GM18868 (cell line): ENCODE measurements around the gene TSPAN18.

Experiments
- ATAC-seq: cut with Tn5 transposase; IDR thresholded peaks from one replicate; pipeline ENCODE4 v1.9.1; 2021; ENCODE audit warnings: mild to moderate bottlenecking, moderate library complexity; ENCODE audit not compliant: unreplicated experiment

The TSPAN18 gene

DNA sequence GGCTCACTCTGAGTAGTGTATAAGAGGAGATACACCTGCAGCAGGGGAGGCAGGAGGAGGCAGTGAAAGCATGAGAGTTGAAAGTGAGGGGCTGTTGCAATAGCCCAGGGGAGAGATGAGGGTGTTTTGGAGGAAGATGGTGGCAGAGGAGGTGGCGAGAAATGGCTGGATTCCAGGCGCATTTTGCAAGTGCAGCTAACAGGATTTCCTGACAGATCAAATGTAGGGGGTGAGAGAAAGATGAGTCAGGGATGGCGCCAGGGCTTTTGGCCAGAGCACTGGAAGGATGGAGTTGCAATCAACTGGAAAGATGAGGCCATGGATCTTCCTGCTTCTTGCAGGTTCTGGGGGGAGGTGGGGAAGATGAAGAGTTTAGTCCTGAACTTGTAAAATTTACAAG, 16.8 kb upstream of the TSPAN18 start:
- no peak for ATAC-seq

GRCh38 chr11:44711113-44711786, 15.5 kb upstream of the TSPAN18 start:
- no peak for ATAC-seq

DNA sequence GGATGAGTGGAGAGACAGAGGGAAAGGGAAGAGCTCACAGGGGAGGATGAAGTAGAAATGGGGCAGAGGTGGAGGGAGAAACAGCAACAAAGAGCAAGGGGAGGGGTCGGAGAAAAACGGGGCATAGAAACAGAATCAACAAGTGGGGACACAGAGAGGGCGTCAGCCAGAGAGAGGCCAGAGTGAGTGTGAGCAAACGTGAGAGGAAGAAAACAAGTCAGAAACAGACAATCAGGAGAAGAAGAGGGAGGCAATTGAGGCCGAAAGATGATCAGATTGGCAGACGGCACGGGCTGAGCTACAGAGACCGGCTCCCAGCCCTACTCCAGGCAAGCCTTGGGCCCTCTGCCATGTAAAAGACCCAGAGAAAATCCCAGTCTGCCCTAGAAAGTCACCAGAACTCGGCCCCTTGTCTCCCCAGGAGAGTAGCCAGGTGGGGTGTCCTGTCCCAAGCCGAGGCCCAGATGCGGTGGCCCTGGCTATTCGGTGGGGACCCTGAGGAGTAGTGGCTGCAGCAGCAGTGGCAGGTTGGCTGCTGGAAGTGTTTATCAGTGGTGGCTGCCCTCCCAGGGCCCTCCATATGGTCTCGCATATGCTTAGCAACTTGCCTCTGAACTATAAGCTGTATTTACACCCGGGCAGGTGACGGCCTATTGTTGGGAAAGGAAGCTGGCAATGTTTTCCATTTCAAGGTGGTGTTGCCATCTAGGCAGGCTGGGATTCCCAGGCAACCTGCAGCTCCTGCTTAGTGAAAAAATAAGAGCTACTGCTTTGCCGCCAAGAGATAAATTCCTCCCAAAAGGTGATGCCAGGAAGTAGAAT, 14.8 kb upstream of the TSPAN18 start:
- ATAC-seq = no peak

DNA sequence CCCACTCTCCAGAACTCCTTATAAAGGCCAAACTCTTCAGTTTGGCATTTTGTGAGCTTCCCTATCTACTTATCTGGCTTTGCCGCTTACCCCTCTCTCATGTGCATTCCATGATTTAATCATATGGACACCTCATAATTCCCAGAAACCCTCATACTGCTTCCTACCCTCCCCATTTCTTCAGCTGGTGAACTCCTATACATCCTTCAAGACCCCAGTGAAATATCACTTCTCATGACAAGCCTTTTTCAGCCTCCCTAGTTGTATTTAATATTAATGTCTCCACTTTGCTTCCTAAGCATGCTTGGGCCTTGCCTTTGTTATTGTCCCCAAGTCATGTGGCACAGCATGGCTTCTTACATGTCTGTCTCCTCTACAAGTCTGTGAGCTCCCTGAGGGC, 13.7 kb upstream of the TSPAN18 start:
- no peak for ATAC-seq

DNA sequence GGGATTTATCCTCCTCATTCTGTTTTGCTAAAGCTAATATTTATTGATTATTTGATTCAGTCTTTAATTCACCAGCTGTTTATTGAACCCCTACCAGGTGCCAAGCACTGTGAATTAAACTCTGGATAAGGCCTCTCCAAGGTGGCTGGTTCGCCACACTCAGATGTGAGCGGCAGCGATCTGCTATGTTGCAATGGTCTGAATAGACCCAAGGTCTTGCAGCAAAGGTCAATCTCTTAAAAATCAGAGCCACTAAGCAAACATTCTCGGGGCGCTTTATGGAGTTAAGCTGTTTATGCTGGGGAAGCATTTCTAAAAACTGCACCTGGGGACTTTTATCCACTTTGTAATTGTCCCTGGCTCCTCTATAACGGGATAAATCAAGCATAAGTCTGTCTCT, 10.5 kb upstream of the TSPAN18 start:
- ATAC-seq = no peak

GRCh38 chr11:44718057-44718456, 8.7 kb upstream of the TSPAN18 start:
- no peak for ATAC-seq

- no peak for ATAC-seq
Measured at GRCh38 chr11:44718612-44719390, 8.0 kb upstream of the TSPAN18 start.

DNA sequence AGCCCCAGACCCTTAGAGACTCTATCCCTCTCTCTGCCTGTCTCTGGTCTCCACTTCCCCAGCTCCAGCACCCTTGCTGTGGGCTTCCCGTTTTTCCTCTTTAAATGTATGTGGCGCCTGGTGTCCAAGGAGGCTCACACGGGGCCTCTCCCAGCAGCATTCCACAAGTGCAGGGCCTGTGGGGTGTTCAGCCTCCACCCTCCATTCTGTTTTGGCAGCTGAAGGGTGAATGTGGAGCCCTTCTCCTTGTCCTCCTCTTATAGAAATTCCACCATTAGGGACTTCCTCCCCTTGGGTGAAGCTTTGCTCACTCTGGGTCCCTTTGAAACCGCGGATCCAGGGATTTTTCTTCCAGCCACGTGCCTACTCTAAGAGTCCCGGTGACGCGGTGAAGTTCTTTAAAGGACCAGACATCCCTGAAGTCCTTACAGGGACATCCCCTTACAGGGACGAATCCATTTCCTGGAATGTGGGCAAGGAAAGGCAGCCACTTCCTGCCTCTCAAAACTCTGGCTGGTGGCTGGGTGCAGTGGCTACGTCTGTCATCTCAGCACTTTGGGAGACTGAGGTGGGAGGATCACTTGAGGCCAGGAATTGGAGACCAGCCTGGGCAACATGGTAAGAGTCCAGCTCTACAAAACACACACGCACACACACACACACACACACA, 1.6 kb upstream of the TSPAN18 start:
- no peak for ATAC-seq

DNA sequence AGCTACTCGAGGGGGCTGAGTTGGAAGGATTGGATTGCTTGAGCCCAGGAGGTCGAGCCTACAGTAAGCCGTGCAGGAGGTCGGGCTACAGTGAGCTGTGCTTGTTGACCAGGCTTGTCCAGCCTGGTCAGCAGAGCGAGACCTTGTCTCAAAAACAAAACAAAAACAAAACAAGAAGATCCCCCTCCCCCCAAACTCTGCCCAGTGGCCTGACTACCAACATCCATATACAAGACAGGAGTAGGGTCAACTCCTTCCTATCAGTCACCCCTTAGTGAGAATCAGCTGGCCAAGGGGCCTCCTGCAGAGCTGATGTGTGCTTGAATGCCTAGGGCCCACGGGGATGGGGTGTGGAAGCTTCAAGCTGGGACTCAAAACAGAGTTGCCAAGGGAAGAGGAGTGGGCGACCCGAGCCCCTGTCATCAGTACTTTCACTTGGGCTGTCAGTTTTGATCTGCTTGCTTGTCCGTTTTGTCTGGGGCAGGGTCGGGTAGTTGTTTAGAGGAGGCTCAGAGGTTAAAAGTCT, 942 bp upstream of the TSPAN18 start:
- no peak for ATAC-seq

GRCh38 chr11:44727114-44727372, 281 bp downstream of the TSPAN18 start:
- ATAC-seq = no peak

DNA sequence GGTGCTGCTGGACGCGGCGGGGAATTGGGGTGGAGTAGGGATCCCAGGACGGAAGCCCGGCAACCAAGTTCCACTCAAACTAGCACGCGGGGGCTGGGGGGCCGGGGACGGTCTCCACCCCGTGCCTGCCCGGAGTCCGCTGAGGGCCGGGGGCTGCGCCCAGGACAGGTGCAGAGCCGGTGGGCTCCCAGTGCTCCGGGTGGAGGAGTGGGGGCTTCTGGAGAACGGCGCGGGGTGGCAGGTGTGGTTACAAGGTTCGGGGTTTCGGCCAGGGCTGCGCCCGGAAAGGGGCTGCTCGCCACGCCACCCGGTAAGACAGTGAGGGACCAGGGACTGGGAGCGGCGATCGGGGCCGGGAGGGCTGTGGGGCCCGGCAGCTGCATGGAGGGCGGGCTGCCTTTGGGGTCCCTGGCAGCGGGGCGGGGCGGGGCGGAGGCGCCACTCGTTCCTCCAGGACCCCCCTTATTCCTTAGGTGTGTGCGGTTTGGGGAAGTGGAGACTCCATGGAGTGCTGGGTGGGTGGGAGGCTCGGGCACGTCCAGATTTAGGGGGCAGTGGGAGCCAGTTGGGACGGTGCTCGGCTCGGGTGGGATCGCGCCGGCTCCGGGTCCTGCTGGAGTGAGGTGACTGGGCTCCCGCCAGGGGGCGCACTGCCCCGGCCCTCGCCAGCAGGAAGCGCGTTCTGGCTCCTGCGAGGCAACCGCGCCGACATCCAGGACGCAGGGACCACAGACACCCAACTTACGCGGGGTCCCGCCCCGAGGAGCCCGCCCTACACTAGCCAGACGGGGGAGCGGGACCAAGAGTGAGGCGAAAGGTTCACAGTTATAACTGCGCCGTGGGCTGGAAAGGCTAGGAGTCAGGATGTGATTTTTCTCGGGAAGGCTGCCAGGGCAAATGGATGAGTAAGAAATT, 868 bp downstream of the TSPAN18 start:
- ATAC-seq = peak; percentile 59

DNA sequence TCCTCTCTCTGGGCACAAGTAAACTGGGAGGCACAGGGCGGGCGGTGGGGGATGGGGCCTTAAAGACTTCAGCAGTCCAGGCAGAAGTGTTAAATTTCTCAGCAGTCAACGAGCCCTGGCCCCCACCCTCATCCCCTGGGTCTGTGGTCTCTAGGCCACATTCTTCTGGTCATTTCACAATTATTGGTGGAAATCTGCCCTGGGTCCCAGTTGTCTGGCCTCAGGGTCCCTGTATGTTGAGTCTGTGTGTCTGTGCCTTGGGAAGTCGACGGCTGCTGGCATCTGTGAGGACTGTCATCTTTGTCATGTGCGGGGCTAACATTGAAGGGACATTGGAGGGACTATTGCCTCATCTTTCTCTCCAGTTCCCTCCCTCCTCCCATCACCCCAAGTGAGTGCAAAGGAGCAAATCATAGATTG, 1.7 kb downstream of the TSPAN18 start:
- ATAC-seq = no peak

- no peak for ATAC-seq
Measured at GRCh38 chr11:44729063-44729462, 2.3 kb downstream of the TSPAN18 start.

DNA sequence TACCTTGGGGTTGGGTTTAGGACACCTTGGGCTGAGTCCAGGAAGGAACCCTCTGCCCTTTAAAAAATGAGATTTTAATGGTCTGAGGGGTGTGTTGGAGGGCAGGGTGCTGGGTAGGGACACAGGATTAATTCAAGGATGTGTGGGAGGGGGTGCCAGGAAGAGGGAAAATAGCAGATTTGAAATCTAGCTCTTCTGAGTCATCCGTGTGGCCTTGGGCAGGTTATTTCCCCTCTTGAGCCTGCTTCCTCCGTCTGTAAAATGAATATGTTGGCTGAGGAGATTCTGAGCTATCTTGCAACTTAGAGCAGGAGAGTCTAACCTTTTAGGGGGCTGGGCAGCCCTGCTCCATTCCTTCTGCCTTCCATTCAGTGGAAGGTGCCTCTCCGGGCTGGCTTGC, 3.0 kb downstream of the TSPAN18 start:
- no peak for ATAC-seq

GRCh38 chr11:44730775-44731174, 4.0 kb downstream of the TSPAN18 start:
- no peak for ATAC-seq

- no peak for ATAC-seq
Measured at GRCh38 chr11:44731685-44732430, 5.1 kb downstream of the TSPAN18 start.

GRCh38 chr11:44732564-44732963, 5.8 kb downstream of the TSPAN18 start:
- ATAC-seq = no peak

GRCh38 chr11:44733877-44734276, 7.1 kb downstream of the TSPAN18 start:
- no peak for ATAC-seq

- ATAC-seq = no peak
Measured at GRCh38 chr11:44734843-44735381, 8.2 kb downstream of the TSPAN18 start.
